GM12864 (cell line): ENCODE data around the gene TRMT44.
A peak's percentile ranks its signal among the peaks of the same experiment; 100 is the strongest.

Experiments
- DNase-seq: peaks from one replicate; pipeline ENCODE4 v3.0.0-alpha.2; 2011; ENCODE audit warnings: low read depth
- H3K4me3 ChIP-seq: 2 replicates; pipeline ENCODE4 v1.5.1; 2011; ENCODE audit warnings: mild to moderate bottlenecking, low read depth, low read length, control low read depth
- CTCF ChIP-seq: IDR thresholded peaks from 2 replicates; pipeline ENCODE4 v1.5.1; 2011; ENCODE audit warnings: low read depth, mild to moderate bottlenecking, moderate library complexity, low read length, control low read depth, inconsistent platforms; ENCODE audit errors: missing control alignments

Gene TRMT44

DNA sequence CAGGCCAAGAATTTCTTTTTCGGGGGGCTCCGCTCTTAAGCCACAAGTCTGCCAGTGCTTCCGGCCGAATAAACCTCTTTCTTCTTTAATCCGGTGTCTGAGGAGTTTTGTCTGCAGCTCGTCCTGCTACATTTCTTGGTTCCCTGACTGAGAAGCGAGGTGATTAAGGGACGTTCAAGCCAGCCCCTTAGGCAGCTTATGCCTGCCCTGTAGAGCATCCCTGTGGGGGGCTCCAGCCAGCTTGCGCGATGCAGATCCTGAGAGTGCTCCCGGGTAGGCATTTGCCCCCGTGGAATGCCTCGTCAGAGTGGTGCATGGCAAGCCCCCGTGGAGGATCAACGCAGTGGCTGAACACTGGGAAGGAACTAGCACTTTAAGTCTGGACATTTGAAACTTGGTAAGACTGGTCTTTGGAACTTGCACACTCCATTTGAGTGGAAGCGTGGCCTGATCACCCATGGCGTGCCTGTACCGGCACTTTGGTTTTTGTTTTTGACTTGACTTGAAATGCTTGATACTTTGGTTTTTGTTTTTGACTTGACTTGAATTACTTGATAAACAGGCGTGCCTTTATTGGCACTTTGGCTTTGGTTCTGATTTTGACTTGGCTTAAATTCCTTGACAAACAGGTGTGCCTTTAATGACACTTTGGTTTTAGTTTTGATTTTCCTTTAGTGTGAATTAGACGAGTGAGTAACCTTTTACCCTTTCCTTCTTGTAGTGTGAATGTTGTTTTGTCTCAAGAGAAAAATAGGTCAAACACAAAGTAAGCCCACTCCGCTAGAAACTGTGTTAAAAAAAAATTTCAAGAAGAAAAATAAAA, 6.1 kb upstream of the TRMT44 start:
- no peak for DNase-seq
- peak overlapping the region; percentile 51; the same call in 1 of the 2 replicates for H3K4me3 ChIP-seq
- no peak for TF ChIP-seq CTCF

- no peak for DNase-seq
- no peak for TF ChIP-seq CTCF
- H3K4me3 ChIP-seq = peak overlapping the region; percentile 51
Observed at GRCh38 chr4:8435656-8436121, 4.9 kb upstream of the TRMT44 start.

DNA sequence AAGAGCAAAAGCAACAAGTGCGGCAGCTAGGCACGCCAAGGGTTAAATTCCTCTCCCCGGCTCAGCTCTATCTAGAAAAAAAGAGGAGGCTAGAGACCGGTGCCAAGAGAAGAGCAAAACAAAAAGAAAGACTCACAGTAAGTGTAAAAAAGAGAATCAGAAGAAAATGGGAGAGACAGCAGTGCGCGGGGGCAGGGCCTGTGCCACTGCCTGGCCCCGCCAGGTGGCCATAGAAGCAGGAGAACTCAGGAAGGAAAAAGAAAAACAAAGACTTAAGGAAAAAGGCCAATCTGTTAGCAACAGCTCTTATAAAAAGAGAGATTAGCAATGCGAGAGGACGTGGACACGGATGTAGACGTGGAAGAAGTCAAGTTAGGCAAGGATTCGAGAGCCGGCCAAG, 3.3 kb upstream of the TRMT44 start:
- H3K4me3 ChIP-seq = no peak overlapping the region
- no peak for TF ChIP-seq CTCF
- DNase-seq = no peak

DNA sequence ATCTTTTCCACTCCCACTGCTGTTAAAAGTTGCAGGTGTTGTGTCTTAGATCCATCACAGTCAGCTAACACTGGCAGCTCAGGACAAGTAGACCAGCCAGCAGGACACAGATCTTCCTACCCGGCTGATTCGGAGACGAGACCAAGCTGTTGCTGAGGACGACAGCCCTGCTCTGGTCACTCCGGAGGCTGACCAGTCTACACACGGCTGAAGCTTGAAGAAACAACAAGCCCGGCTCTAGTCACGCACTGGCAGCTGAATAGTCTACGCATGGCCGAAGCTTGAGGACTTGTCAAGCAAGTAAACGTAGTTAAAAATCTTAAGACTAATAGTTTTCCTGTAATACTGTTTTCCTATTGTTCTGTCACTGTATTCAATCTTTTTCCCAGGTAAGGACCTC, 1.8 kb upstream of the TRMT44 start:
- H3K4me3 ChIP-seq = no peak overlapping the region
- no peak for DNase-seq
- TF ChIP-seq CTCF = no peak

GRCh38 chr4:8439168-8439567, 1.4 kb upstream of the TRMT44 start:
- no peak for TF ChIP-seq CTCF
- peak overlapping the region; percentile 98; the same call in 1 of the 2 replicates for H3K4me3 ChIP-seq
- DNase-seq = no peak

GRCh38 chr4:8439914-8440491, 574 bp upstream of the TRMT44 start:
- no peak for DNase-seq
- TF ChIP-seq CTCF = no peak
- peak overlapping the region; percentile 98 for H3K4me3 ChIP-seq

GRCh38 chr4:8441499-8442091, 1.0 kb downstream of the TRMT44 start:
- peak overlapping the region; percentile 98 for H3K4me3 ChIP-seq
- no peak for DNase-seq
- no peak for TF ChIP-seq CTCF
